ENCODE data around the gene TMEM156.

TMEM156 gene

GRCh38 chr4:38928568-38928967 lies 103.6 kb downstream of the TMEM156 start:
- TF ChIP-seq CTCF (IDR thresholded peaks at IDR 0.05; ENCODE audit: low read depth, low read length, missing control alignments): no peak
- H3K4me3 ChIP-seq (ENCODE audit: low read depth, low read length): no peak overlapping the region
- DNase-seq (ENCODE audit: low read depth): no peak

- H3K4me3 ChIP-seq (ENCODE audit: low read depth, low read length): no peak overlapping the region
- DNase-seq (ENCODE audit: low read depth): no peak
- no peak for TF ChIP-seq CTCF (IDR thresholded peaks at IDR 0.05; ENCODE audit: low read depth, low read length, missing control alignments)
Observed at GRCh38 chr4:38926896-38927295, 105.3 kb downstream of the TMEM156 start.

GRCh38 chr4:38925492-38926413 lies 106.5 kb downstream of the TMEM156 start:
- H3K4me3 ChIP-seq (ENCODE audit: low read depth, low read length): no peak overlapping the region
- no peak for DNase-seq (ENCODE audit: low read depth)
- TF ChIP-seq CTCF (IDR thresholded peaks at IDR 0.05; ENCODE audit: low read depth, low read length, missing control alignments): no peak

- TF ChIP-seq CTCF (IDR thresholded peaks at IDR 0.05; ENCODE audit: low read depth, low read length, missing control alignments): no peak
- no peak for DNase-seq (ENCODE audit: low read depth)
- H3K4me3 ChIP-seq (ENCODE audit: low read depth, low read length): no peak overlapping the region
Observed at GRCh38 chr4:38924353-38924752, 107.9 kb downstream of the TMEM156 start.

- DNase-seq (ENCODE audit: low read depth): no peak
- no peak for TF ChIP-seq CTCF (IDR thresholded peaks at IDR 0.05; ENCODE audit: low read depth, low read length, missing control alignments)
- no peak overlapping the region for H3K4me3 ChIP-seq (ENCODE audit: low read depth, low read length)
Observed at GRCh38 chr4:38923746-38924145, 108.5 kb downstream of the TMEM156 start.

GRCh38 chr4:38921151-38921550 lies 111.1 kb downstream of the TMEM156 start:
- DNase-seq (ENCODE audit: low read depth): no peak
- no peak overlapping the region for H3K4me3 ChIP-seq (ENCODE audit: low read depth, low read length)
- no peak for TF ChIP-seq CTCF (IDR thresholded peaks at IDR 0.05; ENCODE audit: low read depth, low read length, missing control alignments)

GRCh38 chr4:38920677-38921076 lies 111.5 kb downstream of the TMEM156 start:
- no peak for TF ChIP-seq CTCF (IDR thresholded peaks at IDR 0.05; ENCODE audit: low read depth, low read length, missing control alignments)
- DNase-seq (ENCODE audit: low read depth): no peak

More at GRCh38 chr4:38920677-38921076, 111.5 kb downstream of the TMEM156 start:
- no peak overlapping the region for H3K4me3 ChIP-seq (ENCODE audit: low read depth, low read length)

Data from GM12864 (cell line).